DOHH2 (cell line): ENCODE data around the gene NAV2.

Source experiments
- EZH2phosphoT487 ChIP-seq: fragments of 200-600 bp; sonication (generic); IDR thresholded peaks from 2 replicates; pipeline ENCODE4 v1.6.1; 2017; ENCODE audit warnings: borderline replicate concordance, mild to moderate bottlenecking, antibody characterized with exemption, low read length, moderate library complexity, mixed read lengths
- TF ChIP-seq, protein P1 (sequence below): fragments of 200-600 bp; sonication (generic); IDR thresholded peaks from one replicate; pipeline ENCODE4 v1.5.1; 2014; ENCODE audit warnings: antibody characterized with exemption, mild to moderate bottlenecking, low read depth, low read length; ENCODE audit not compliant: poor library complexity, severe bottlenecking

DNA sequence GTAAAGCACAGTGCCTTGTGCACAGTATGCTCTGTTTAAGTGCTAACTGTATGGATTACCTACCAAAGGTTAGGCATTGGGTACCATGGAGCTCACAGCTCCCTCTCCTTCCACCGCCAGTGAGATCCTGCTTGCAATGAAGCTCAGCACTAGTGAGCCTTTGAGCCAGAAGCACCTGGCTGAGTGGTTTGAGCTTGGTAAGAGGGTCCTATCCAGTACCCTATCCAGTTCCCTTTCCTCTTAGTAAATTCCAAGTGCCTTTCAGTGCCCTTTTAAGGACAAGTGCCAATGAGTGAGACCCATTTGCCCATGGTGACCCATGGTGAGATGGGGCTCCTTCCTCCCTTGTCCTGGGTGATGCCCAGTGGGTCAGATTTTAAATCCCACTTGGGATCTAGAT is 43.1 kb upstream of the NAV2 start:
- TF ChIP-seq, protein P1, sequence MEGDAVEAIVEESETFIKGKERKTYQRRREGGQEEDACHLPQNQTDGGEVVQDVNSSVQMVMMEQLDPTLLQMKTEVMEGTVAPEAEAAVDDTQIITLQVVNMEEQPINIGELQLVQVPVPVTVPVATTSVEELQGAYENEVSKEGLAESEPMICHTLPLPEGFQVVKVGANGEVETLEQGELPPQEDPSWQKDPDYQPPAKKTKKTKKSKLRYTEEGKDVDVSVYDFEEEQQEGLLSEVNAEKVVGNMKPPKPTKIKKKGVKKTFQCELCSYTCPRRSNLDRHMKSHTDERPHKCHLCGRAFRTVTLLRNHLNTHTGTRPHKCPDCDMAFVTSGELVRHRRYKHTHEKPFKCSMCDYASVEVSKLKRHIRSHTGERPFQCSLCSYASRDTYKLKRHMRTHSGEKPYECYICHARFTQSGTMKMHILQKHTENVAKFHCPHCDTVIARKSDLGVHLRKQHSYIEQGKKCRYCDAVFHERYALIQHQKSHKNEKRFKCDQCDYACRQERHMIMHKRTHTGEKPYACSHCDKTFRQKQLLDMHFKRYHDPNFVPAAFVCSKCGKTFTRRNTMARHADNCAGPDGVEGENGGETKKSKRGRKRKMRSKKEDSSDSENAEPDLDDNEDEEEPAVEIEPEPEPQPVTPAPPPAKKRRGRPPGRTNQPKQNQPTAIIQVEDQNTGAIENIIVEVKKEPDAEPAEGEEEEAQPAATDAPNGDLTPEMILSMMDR = no peak
- TF ChIP-seq EZH2phosphoT487 = no peak
